T-cell (primary cell): Measurements from ENCODE around the gene ZFYVE26. TPM values are rescaled to one million over a fixed set of nuclear protein-coding genes. Genes with fewer than 3 reads are reported as not detected.

ENCODE experiments used
- ATAC-seq, 4 experiments: fragments of 200-7000 bp in 3 of 4; fragments of 150-1000 bp in 1 of 4; cut with Tn5 transposase; replicated peaks in 1 of 4; 1 replicate in 3 of 4; 2 replicates in 1 of 4; pipeline ENCODE4 v1.10.0; 2021; ENCODE audit warnings: moderate library complexity in 3 of 4, mild to moderate bottlenecking in 2 of 4, moderate number of reproducible peaks in 1 of 4
- CTCF ChIA-PET, 2 donors: fragments of 300-600 bp; sonication (Branson Sonifier 250); formaldehyde crosslinking; loops; one replicate each; lab custom pipeline; 2022; ENCODE audit warnings: antibody characterized with exemption in 2 of 2; lab: Charles Lee
- POLR2A ChIA-PET, 2 donors: fragments of 300-600 bp; sonication (Branson Sonifier 250); formaldehyde crosslinking; loops; one replicate each; lab custom pipeline; 2022; ENCODE audit warnings: antibody characterized with exemption in 2 of 2; lab: Charles Lee
- DNase-seq, 35 experiments: peaks; one replicate each; pipeline versions ENCODE4 v3.0.0 to v3.0.0-alpha.2; 2013 to 2023
- H3K27ac ChIP-seq: one replicate; pipeline ENCODE4 v1.5.1; 2013; ENCODE audit warnings: low read length
- H3K27me3 ChIP-seq, 2 experiments: replicated peaks in 1 of 2; 1 replicate in 1 of 2; 2 replicates in 1 of 2; pipeline versions ENCODE4 v1.6.1 to v1.7.0; 2013; ENCODE audit warnings: low read length in 1 of 2, mixed read lengths in 1 of 2; ENCODE audit not compliant: control insufficient read depth in 2 of 2, insufficient read depth in 2 of 2; ENCODE audit errors: extremely low read depth in 1 of 2
- H3K36me3 ChIP-seq, 2 donors: 1 replicate in 1 of 2; 2 replicates in 1 of 2; pipeline versions ENCODE4 v1.6.1 to v1.7.0; 2013; ENCODE audit warnings: low read length in 1 of 2; ENCODE audit not compliant: control insufficient read depth in 2 of 2, insufficient read depth in 1 of 2; ENCODE audit errors: extremely low read depth in 1 of 2
- H3K4me1 ChIP-seq, 2 experiments: 1 replicate in 1 of 2; 2 replicates in 1 of 2; pipeline versions ENCODE4 v1.6.1 to v1.7.0; 2013; ENCODE audit warnings: low read length in 2 of 2, mixed read lengths in 1 of 2; ENCODE audit not compliant: insufficient read depth in 2 of 2, control insufficient read depth in 1 of 2; ENCODE audit errors: extremely low read depth in 1 of 2
- H3K4me3 ChIP-seq, 2 donors: 1 replicate in 1 of 2; 2 replicates in 1 of 2; pipeline versions ENCODE4 v1.5.1 to v1.7.0; 2013; ENCODE audit warnings: mild to moderate bottlenecking in 2 of 2, low read length in 1 of 2, moderate library complexity in 1 of 2; ENCODE audit not compliant: control insufficient read depth in 1 of 2; ENCODE audit errors: extremely low read depth in 1 of 2
- H3K9me3 ChIP-seq: 2 replicates; pipeline ENCODE4 v1.7.0; 2013
- H3K27ac Mint-ChIP-seq, 2 donors: one replicate each; pipeline ENCODE4 v1.8.0; 2020 to 2021; ENCODE audit warnings: mild to moderate bottlenecking in 2 of 2, mixed read lengths in 2 of 2
- H3K27me3 Mint-ChIP-seq, 2 donors: one replicate each; pipeline ENCODE4 v1.8.0; 2021 to 2022; ENCODE audit warnings: mixed read lengths in 2 of 2
- H3K36me3 Mint-ChIP-seq: one replicate; pipeline ENCODE4 v1.8.0; 2021; ENCODE audit warnings: mixed read lengths
- H3K4me1 Mint-ChIP-seq, 3 donors: one replicate each; pipeline ENCODE4 v1.8.0; 2020 to 2022; ENCODE audit warnings: mixed read lengths in 3 of 3, mild to moderate bottlenecking in 1 of 3
- H3K4me3 Mint-ChIP-seq, 3 donors: one replicate each; pipeline ENCODE4 v1.8.0; 2020 to 2022; ENCODE audit warnings: mild to moderate bottlenecking in 3 of 3, mixed read lengths in 3 of 3, moderate library complexity in 3 of 3
- H3K9me3 Mint-ChIP-seq, 3 donors: one replicate each; pipeline ENCODE4 v1.8.0; 2020 to 2022; ENCODE audit warnings: mixed read lengths in 3 of 3
- WGBS: methylation state at CpG from one replicate; pipeline ENCODE4 v1.1.5; 2013; ENCODE audit warnings: missing lambda C conversion rate; ENCODE audit not compliant: insufficient coverage; 5-methylcytosine and 5-hydroxymethylcytosine counted together
- total RNA-seq, 35 experiments: library from RNA in 6 of 35; stranded (reverse) in 6 of 35; fragments of 120-200 nt in 1 of 35; gene quantifications; one replicate each; pipeline versions ENCODE4 v1.2.1 to v1.2.4 and lab custom pipeline; 2013 to 2026

The ZFYVE26 gene
- total RNA-seq, 5 donors from 2014 or later (not counting 1 experiment from before 2014, with no cell fraction given), result 26.0 to 37.6 (median 32.5) TPM

GRCh38 chr14:67835596-67835995, 19.2 kb upstream of the ZFYVE26 start:
- H3K4me1 Mint-ChIP-seq, result no peaks in the 10 kb centered on the region
- ATAC-seq (no peak), DNase-seq (no peak)
- H3K9me3 ChIP-seq, result no peaks in the 10 kb centered on the region
- no peaks in the 10 kb centered on the region for H3K27me3 Mint-ChIP-seq
- H3K4me3 Mint-ChIP-seq, result no peak overlapping the region
- no peaks in the 10 kb centered on the region for H3K4me1 ChIP-seq
- H3K27me3 ChIP-seq, result no peaks in the 10 kb centered on the region
- H3K4me3 ChIP-seq, result no peak overlapping the region
- H3K36me3 Mint-ChIP-seq, result peaks cover 10% of the 10 kb centered on the region
- no peak overlapping the region for H3K27ac ChIP-seq
- ChIA-PET CTCF (interaction anchor here (0.7 to 1.4 kb wide), 2 partner anchors 612 to 980 kb away, joined by 4 to 7 read pairs; no protein-coding TSS in a partner anchor), POLR2A (interaction anchor here in 1 of 2 donors (0.7 kb wide), 1 partner anchor 13 kb away, joined by 4 read pairs; no protein-coding TSS in a partner anchor)
- H3K9me3 Mint-ChIP-seq, result no peaks in the 10 kb centered on the region
- H3K36me3 ChIP-seq, result peaks cover 0 to 3% of the 10 kb centered on the region in 2 donors
- no peak overlapping the region for H3K27ac Mint-ChIP-seq

DNA sequence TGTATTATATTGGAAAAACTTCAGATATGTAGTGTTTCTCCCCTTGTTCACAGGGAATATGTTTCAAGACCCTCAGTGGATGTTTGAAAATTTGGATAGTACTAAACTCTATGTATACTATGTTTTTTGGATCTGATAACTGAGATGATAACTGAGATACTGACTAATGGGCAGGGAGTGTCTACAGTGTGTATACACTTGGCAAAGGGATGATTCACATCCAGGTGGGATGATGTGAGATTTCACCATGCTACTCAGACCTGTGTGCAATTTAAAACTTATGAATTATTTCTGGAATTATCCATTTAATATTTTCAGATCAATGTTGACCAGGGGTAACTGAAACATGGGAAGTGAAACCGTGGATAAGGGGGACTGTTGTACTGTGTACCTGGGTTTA, 17.0 kb upstream of the ZFYVE26 start:
- peaks cover 18% of the 10 kb centered on the region for H3K36me3 Mint-ChIP-seq
- no peak overlapping the region for H3K27ac Mint-ChIP-seq
- no peak overlapping the region for H3K4me3 ChIP-seq
- no peak overlapping the region for H3K27ac ChIP-seq
- no peaks in the 10 kb centered on the region for H3K27me3 Mint-ChIP-seq
- no peak for DNase-seq
- no peaks in the 10 kb centered on the region for H3K9me3 Mint-ChIP-seq
- ChIA-PET POLR2A (no interaction called here), CTCF (interaction anchor here in 1 of 2 donors (0.5 to 0.9 kb wide), 2 partner anchors 21 to 137 kb away, joined by 3 to 10 read pairs; no protein-coding TSS in a partner anchor)
- no peaks in the 10 kb centered on the region for H3K27me3 ChIP-seq
- H3K36me3 ChIP-seq, result peaks cover 0 to 6% of the 10 kb centered on the region in 2 donors
- H3K4me3 Mint-ChIP-seq, result no peak overlapping the region
- no peaks in the 10 kb centered on the region for H3K4me1 Mint-ChIP-seq
- no peaks in the 10 kb centered on the region for H3K4me1 ChIP-seq
- ATAC-seq, result no peak
- no CpG with 5 or more reads among the region's 1 CpG for WGBS
- H3K9me3 ChIP-seq, result no peaks in the 10 kb centered on the region

DNA sequence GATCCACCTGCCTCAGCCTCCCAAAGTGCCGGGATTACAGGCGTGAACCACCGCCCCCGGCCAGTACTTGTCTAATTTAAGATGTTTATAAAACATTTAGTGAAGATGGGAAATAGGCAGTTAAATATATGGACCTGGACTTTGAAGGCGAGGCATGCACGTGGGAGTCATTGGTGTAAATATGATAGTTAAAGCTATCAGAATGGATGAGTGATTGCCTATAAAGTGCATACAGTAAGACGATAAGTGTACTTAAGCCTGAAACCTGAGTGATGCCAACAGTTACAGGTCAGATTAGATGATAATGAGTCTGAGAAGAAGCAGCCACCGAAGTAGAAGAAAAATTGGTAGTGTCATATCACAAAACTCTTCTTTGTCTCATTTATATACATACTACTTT, 14.7 kb upstream of the ZFYVE26 start:
- no peak for DNase-seq
- Histone ChIP-seq H3K4me1 (no peaks in the 10 kb centered on the region), H3K27ac (no peak overlapping the region), H3K4me3 (no peak overlapping the region), H3K36me3 (peaks cover 0 to 11% of the 10 kb centered on the region in 2 donors), H3K27me3 (no peaks in the 10 kb centered on the region), H3K9me3 (no peaks in the 10 kb centered on the region)
- H3K36me3 Mint-ChIP-seq, result peaks cover 33% of the 10 kb centered on the region
- POLR2A ChIA-PET, result interaction anchor here in 1 of 2 donors (0.6 kb wide), 1 partner anchor 1346 kb away, joined by 3 read pairs; no protein-coding TSS in a partner anchor
- no peak for ATAC-seq
- CTCF ChIA-PET, result no interaction called here
- no peak overlapping the region for H3K27ac Mint-ChIP-seq
- H3K27me3 Mint-ChIP-seq, result no peaks in the 10 kb centered on the region
- no peak overlapping the region for H3K4me3 Mint-ChIP-seq
- no peaks in the 10 kb centered on the region for H3K9me3 Mint-ChIP-seq
- H3K4me1 Mint-ChIP-seq, result no peaks in the 10 kb centered on the region
- WGBS, result 100% methylated on average over 6 of the region's 8 CpGs

DNA sequence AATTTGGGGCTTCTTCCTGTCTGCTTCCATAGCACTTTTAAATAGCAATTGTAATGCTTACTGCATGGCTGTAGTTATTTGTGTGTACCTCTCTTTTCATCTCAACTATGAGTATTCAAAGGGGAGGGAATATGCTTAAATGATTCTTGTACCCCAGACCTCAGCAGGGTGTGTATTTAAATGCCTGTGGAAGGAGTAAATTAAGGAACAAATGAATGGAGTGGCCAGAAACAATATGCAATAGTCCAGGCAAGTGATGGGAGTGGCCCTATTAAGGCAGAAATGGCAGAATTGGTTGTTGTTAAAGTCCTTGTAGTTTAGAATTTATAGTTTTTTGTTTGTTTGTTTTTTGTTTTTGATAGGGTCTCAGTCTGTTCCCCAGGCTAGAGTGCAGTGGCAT, 4.7 kb upstream of the ZFYVE26 start:
- Histone ChIP-seq H3K4me3 (no peak overlapping the region), H3K27me3 (no peaks in the 10 kb centered on the region), H3K9me3 (no peaks in the 10 kb centered on the region), H3K4me1 (peaks cover 8 to 19% of the 10 kb centered on the region in 2 experiments), H3K36me3 (peaks cover 0 to 9% of the 10 kb centered on the region in 2 donors), H3K27ac (no peak overlapping the region)
- Mint-ChIP-seq H3K9me3 (no peaks in the 10 kb centered on the region), H3K4me3 (peak overlapping the region in 2 of 3 donors; percentile 94 to 96), H3K4me1 (peaks cover 21 to 35% (median 31%) of the 10 kb centered on the region in 3 donors), H3K27me3 (no peaks in the 10 kb centered on the region), H3K36me3 (peaks cover 10% of the 10 kb centered on the region), H3K27ac (no peak overlapping the region)
- ATAC-seq, result no peak
- DNase-seq, result no peak
- POLR2A ChIA-PET, result no interaction called here
- CTCF ChIA-PET, result no interaction called here

DNA sequence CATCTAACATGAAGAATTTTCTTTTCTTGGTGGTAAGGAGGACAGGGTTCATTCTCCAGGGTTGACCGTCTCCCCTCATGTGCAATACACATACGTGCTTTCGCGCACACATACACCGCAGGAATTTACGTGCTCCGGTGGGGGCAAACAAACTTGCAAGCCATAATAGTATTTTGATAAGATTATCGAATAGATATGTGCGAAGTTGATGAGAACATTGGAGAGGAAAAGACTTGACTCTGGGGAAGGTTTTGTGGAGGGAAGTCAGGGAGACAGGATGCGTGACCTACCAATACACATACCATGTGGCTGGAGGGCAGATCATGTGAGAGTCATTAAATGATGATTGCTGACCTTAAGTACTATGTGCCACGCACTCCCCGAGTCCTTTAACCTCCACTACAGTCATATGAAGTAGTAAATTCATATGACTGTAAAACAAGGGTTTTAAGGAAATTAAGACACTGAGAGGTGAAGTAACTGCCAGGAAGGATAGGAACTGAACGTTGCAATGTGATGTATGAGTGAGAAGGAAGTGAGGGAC, 4.1 kb upstream of the ZFYVE26 start:
- ATAC-seq, result no peak
- Histone ChIP-seq H3K27me3 (no peaks in the 10 kb centered on the region), H3K27ac (no peak overlapping the region), H3K9me3 (no peaks in the 10 kb centered on the region), H3K4me3 (peak overlapping the region; percentile 88 to 100), H3K36me3 (peaks cover 0 to 6% of the 10 kb centered on the region in 2 donors), H3K4me1 (peaks cover 14 to 25% of the 10 kb centered on the region in 2 experiments)
- DNase-seq, result peak in 1 of 35 experiments; percentile 19
- Mint-ChIP-seq H3K4me1 (peaks cover 27 to 40% (median 36%) of the 10 kb centered on the region in 3 donors), H3K4me3 (peak overlapping the region; percentile 94 to 96 (median 94)), H3K27ac (peak overlapping the region in 1 of 2 donors; percentile 94), H3K9me3 (no peaks in the 10 kb centered on the region), H3K27me3 (no peaks in the 10 kb centered on the region), H3K36me3 (peaks cover 6% of the 10 kb centered on the region)
- ChIA-PET CTCF (interaction anchor here in 1 of 2 donors (0.5 to 0.8 kb wide), 2 partner anchors 18 to 1007 kb away, joined by 3 read pairs; no protein-coding TSS in a partner anchor), POLR2A (interaction anchor here in 1 of 2 donors (0.8 kb wide), 1 partner anchor 18 kb away, joined by 6 read pairs; no protein-coding TSS in a partner anchor)
- WGBS, result 45% methylated on average over 6 of the region's 13 CpGs

DNA sequence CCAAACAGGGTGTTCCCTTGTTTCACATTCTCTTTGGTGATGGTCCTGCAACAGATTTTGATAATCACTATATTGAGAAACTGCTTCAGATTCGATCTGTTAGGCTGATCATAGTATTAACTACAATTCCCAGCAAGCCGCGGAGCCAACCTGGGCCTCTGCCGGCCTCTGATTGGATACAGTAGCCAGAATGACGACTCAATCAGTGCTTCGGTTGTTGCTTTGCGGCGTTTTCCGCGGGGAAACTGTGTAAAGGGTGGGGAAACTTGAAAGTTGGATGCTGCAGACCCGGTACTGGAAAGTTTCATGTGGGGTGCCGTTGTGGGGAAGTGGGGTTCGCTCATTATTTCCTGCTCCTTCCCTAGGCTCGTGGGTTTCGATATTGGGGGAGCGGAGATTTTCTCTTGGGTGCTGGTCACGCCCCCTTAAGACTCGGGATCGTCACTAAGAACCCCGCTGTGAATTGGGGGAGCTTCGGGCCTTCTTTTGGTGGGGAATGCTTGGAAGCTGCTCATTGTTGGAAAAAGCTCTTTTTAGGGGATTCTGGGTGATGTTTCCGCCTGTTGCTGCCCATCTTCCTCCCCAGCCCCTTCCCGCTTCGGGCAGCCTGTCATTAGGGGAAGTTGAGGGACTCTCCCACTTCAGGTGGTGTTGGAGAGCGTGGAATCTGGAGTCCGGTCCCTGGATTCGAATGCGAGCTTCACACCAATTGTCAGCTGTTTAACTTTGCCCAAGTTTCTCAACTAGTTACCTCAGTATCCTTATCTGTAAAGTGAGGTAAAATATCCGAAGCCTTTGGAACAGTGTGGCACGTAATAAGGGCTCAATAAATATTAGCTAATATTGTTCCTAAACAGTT, 3.4 kb upstream of the ZFYVE26 start, which contains the start of gene RAD51B:
Gene RAD51B, plus strand, starts transcription at position 217 of the 859 bp plus-strand sequence.
- ATAC-seq, result peak; percentile 67 to 76 (median 72)
- no peaks in the 10 kb centered on the region for H3K27me3 ChIP-seq
- H3K4me1 Mint-ChIP-seq, result peaks cover 34 to 47% (median 43%) of the 10 kb centered on the region in 3 donors
- no peaks in the 10 kb centered on the region for H3K9me3 Mint-ChIP-seq
- WGBS, result 2% methylated on average over 13 of the region's 30 CpGs
- peaks cover 21 to 30% of the 10 kb centered on the region in 2 experiments for H3K4me1 ChIP-seq
- H3K9me3 ChIP-seq, result no peaks in the 10 kb centered on the region
- POLR2A ChIA-PET, result interaction anchor here in 1 of 2 donors (0.8 kb wide), 1 partner anchor 19 kb away, joined by 6 read pairs; no protein-coding TSS in a partner anchor
- peak within 1 kb of the TSS; percentile 94 to 96 (median 94) for H3K4me3 Mint-ChIP-seq
- peak within 1 kb of the TSS; percentile 82 to 94 for H3K27ac Mint-ChIP-seq
- no peaks in the 10 kb centered on the region for H3K27me3 Mint-ChIP-seq
- peak; percentile 72 to 91 (median 82) for DNase-seq
- CTCF ChIA-PET, result interaction anchor here in 1 of 2 donors (0.5 to 1.2 kb wide), 4 partner anchors 19 to 1008 kb away, joined by 3 read pairs; no protein-coding TSS in a partner anchor
- H3K4me3 ChIP-seq, result peak within 1 kb of the TSS; percentile 88 to 100
- H3K36me3 Mint-ChIP-seq, result peaks cover 2% of the 10 kb centered on the region
- H3K27ac ChIP-seq, result peak within 1 kb of the TSS; percentile 58
- peaks cover 0 to 3% of the 10 kb centered on the region in 2 donors for H3K36me3 ChIP-seq
